ENCODE data around the gene FGFBP1.

Gene FGFBP1

GRCh38 chr4:15910155-15910940 is 28.2 kb downstream of the FGFBP1 start:
- DNase-seq, result no peak

DNA sequence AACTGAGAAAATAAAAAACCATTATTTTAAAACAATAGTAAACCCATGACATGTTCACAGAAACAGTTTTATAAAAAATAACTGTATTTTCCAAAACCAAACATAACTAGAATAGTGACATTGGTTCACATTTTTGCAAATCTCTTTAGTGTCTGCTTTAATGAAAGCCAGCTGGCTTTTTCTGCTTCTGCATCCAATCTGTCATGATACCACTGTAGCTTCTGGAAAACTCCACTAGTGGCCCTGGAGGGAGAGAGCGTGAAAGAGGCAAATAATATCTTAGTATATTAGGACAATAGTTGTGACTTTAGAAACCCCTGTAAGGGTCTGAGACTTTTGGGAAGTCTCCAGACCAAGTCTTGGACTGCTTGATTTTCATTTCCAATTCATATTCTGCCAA is 31.1 kb downstream of the FGFBP1 start:
- no peak for DNase-seq

DNA sequence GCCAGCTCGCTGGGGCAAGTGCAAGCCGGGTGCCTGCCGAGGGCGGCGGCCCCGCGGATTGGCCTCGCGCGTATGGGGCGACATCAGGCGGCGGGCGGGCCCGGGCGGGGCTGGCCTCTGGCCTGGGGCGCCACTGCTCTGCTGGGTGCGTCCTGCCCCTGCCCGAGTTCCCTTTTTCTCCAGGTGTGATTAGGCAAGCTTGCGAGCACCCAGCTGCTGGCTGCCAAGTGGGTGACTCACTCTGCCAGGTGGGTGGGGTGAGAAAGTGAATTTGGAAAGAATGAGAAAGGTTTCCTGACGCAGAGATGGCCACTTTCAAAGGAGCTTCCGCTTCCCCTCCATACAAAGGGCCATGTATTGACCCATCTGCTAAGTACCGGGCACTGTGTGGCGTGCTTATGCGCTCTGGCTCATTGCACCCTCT is 32.5 kb downstream of the FGFBP1 start:
- DNase-seq, result no peak

- no peak for DNase-seq
Measured at GRCh38 chr4:15902746-15903145, 35.8 kb downstream of the FGFBP1 start.

DNA sequence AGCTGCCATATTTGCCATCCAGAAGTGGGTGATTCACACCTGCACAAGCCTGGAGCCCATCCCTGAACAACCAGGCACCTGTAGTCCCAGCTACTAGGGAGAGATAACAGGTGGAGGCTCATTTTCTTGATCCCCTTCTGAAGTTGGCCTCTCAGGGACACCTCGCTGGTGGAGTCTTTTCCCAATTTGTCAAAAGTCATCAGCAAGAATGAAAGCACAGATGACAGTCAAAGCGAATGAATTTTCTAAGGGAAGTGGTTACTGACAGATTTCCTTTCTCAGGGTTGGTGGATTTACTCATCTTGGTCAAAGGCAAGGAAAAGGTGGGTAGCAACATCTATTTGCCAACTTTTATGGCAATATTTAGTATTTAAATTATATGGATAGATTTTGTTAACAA is 36.5 kb downstream of the FGFBP1 start:
- no peak for DNase-seq

DNA sequence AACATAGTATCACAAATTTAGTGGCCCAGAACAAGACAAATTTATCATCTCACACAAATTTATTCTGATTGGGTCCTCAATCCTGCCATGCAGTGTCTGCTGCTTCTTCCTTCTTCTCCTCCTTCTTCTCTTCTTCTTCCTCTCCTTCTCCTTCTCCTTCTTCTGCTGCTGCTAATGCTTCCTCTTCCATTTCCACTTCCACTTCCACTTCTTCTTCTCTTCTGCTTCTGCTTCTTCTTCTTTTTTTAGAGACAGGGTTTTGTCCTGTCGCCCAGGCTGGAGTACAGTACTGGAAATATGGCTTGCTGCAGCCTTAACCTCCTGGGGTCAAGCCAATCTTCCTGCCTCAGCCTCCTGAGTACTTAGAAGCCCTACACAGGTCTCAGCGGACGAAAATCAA is 37.5 kb downstream of the FGFBP1 start:
- no peak for DNase-seq

GRCh38 chr4:15899511-15899910 is 39.0 kb downstream of the FGFBP1 start:
- DNase-seq, result no peak

DNA sequence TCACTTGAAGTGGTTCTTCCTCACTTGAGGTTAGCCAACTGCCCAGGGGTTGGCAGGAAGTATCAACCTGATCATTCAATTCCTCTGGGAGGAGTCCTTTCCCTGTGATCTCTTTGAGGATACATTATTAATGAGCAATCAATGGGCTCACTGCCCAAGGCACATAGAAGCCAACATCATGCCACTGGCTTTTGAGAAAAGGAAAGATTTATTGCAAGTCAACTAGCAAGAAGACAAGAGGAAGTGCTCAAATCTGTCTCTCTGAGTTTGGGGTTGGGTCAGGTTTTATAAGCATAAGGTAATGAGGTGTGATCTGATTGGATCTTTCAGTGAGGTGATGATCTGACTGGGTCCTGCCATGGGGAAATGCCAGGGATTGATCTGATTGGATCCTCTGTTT is 39.6 kb downstream of the FGFBP1 start:
- no peak for DNase-seq

DNA sequence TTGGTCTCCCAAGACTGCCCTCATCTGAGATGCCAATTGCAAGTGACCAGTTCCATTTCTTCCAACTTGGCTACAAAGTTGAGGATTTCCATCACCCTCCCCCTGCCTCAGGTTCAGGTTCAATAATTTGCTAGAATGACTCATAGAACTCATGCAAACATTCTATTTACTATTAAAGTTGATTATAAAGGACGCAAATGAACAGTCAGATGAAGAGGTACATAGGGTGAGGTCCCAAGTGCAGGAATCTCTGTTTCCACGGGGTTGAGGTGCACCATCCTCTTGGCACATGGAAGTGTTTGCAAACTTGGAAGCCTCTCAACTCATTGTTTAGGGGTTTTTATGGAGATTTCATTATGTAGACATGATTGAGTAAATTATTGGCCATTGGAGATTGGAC is 41.0 kb downstream of the FGFBP1 start:
- no peak for DNase-seq

DNA sequence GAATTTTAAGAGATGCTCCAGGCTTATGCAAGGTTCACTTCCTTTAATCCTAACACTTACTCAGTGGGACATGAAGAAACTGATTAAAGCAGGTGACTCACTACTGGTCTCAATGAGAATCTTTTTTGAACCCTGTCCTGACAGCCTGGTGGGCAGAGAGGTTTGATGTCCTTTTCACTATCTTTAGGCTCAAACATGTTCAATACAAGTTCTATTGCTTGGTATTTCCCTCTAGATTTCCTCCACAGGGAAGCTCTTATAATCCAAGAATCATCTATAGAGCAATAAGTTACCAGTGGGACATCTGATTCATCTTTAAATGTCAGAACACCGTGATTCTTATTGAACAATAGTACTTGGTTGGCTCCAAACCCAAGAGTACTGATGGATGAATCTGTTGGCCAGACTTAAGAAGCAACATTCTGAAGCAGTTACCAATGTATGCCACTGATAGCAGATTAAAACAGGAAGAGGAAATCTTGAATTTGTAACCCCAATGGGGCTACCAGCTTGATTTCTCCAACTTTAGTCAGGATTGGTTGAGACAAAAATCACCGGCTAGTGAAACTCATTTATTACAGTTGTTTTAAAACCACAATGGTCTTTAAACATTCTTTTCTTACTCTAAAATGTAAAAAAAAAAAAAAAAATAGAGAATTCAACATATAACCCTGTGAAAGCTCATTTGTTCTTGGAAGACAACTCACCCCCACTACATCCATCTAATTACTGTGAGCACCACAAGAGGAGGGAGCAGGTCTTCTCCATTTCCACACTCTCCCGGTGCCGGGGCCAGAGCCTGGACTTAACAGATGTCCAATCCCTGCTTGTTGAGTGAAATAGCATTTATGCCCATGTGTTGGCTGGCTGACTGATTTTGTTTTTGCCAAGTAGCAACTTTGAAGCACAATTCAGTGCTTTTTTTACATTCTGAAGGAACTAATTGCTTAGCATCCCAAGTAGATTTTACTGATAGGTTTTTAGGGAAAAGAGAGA is 43.3 kb downstream of the FGFBP1 start:
- no peak for DNase-seq

- DNase-seq, result no peak
Measured at GRCh38 chr4:15894393-15894792, 44.1 kb downstream of the FGFBP1 start.

- no peak for DNase-seq
Measured at GRCh38 chr4:15893962-15894361, 44.6 kb downstream of the FGFBP1 start.

DNA sequence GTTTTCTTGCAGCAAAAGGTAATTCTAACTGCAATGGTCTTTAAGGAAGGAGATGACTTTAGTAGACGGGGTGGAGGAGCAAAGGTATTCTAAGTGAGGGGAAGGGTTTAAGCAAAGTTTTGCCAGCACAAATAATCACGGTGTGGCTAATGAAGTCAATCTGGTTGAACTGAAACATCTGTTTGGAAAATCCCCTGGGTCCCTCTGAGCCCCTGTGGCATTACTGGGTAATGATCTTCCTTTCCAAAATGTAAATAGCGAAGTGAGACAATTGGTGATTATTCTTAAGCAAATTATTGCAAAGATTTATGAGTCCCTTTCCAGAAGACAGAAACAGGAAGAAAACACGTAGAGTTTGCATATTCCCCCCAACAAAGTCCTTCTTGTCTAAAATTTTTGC is 47.2 kb downstream of the FGFBP1 start:
- no peak for DNase-seq

- DNase-seq, result no peak
Measured at GRCh38 chr4:15890246-15890829, 48.2 kb downstream of the FGFBP1 start.

- DNase-seq, result no peak
Measured at GRCh38 chr4:15888515-15888914, 50.0 kb downstream of the FGFBP1 start.

Data from CD4-positive, alpha-beta T cell treated with Interleukin-6 for 4 hours (primary cell).